ENCODE measurements around the gene CORIN. TPM values are rescaled to one million over a fixed set of nuclear protein-coding genes. Genes with fewer than 3 reads are reported as not detected.

The CORIN gene
- total and polyA plus RNA-seq, 2 of the 13 experiments (the other 11 are each of a cell fraction or from before 2014, with no cell fraction given), result 0.84 to 1.2 TPM

DNA sequence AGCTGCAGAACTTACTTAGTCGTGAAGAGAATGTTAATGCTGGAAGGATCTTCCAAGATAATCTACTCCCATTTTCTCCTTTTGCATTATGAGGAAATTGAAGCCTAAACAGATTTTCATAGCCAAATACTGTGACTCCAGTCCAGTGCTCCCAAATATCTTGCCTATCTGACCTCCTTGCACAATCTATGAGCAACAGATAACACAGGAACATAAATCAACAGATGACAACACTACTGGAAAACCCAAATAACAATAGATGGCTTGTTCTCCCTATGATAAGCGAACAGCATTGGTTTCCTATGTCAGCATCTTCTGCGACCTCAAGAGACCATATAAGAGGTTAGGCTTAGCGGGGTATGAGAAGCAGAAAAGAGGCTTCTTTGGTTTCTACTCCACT lies 88.0 kb downstream of the CORIN start (continued):
- TF ChIP-seq HES4 (CRISPR knock-in tag; IDR thresholded peaks at IDR 0.05; ENCODE audit: borderline replicate concordance) (no peak), ZNF430 (CRISPR knock-in tag; IDR thresholded peaks at IDR 0.05) (no peak), ZNF138 (CRISPR knock-in tag; IDR thresholded peaks at IDR 0.05; ENCODE audit: low read depth) (no peak), ZNF691 (CRISPR knock-in tag; IDR thresholded peaks at IDR 0.05; ENCODE audit: borderline replicate concordance, low read depth) (peak; percentile 87), ZNF687 (CRISPR knock-in tag; IDR thresholded peaks at IDR 0.05) (no peak), RBM39 (IDR thresholded peaks at IDR 0.05; ENCODE audit: low read depth, low read length, poor library complexity, severe bottlenecking) (no peak), ZNF124 (CRISPR knock-in tag; IDR thresholded peaks at IDR 0.05) (no peak), CC2D1A (CRISPR knock-in tag; IDR thresholded peaks at IDR 0.05) (no peak), SMC3 (IDR thresholded peaks at IDR 0.05; ENCODE audit: low read length) (no peak), ZNF652 (CRISPR knock-in tag; IDR thresholded peaks at IDR 0.05; ENCODE audit: borderline replicate concordance, low read depth) (no peak), NFATC3 (CRISPR knock-in tag; IDR thresholded peaks at IDR 0.05) (no peak), ZNF766 (CRISPR knock-in tag; IDR thresholded peaks at IDR 0.05; ENCODE audit: borderline replicate concordance) (no peak), CENPT (CRISPR knock-in tag; IDR thresholded peaks at IDR 0.05; ENCODE audit: low read depth) (no peak), RERE (CRISPR knock-in tag; IDR thresholded peaks at IDR 0.05; ENCODE audit: low read depth) (no peak), ZBTB38 (CRISPR knock-in tag; IDR thresholded peaks at IDR 0.05) (no peak)
- TF ChIP-seq, protein P1, sequence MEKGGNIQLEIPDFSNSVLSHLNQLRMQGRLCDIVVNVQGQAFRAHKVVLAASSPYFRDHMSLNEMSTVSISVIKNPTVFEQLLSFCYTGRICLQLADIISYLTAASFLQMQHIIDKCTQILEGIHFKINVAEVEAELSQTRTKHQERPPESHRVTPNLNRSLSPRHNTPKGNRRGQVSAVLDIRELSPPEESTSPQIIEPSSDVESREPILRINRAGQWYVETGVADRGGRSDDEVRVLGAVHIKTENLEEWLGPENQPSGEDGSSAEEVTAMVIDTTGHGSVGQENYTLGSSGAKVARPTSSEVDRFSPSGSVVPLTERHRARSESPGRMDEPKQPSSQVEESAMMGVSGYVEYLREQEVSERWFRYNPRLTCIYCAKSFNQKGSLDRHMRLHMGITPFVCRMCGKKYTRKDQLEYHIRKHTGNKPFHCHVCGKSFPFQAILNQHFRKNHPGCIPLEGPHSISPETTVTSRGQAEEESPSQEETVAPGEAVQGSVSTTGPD (CRISPR knock-in tag; IDR thresholded peaks at IDR 0.05), result no peak
- TF ChIP-seq, protein P2, sequence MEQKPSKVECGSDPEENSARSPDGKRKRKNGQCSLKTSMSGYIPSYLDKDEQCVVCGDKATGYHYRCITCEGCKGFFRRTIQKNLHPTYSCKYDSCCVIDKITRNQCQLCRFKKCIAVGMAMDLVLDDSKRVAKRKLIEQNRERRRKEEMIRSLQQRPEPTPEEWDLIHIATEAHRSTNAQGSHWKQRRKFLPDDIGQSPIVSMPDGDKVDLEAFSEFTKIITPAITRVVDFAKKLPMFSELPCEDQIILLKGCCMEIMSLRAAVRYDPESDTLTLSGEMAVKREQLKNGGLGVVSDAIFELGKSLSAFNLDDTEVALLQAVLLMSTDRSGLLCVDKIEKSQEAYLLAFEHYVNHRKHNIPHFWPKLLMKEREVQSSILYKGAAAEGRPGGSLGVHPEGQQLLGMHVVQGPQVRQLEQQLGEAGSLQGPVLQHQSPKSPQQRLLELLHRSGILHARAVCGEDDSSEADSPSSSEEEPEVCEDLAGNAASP (CRISPR knock-in tag; IDR thresholded peaks at IDR 0.05; ENCODE audit: borderline replicate concordance), result 0 out of 2 replicates have a peak, but pooled peaks have one; percentile 48

Data from HepG2 (cell line).